GM19035 (cell line): Measurements from ENCODE around the gene PAOX.

Experiments
- ATAC-seq: cut with Tn5 transposase; IDR thresholded peaks from one replicate; pipeline ENCODE4 v1.9.1; 2021; ENCODE audit not compliant: unreplicated experiment

The PAOX gene

DNA sequence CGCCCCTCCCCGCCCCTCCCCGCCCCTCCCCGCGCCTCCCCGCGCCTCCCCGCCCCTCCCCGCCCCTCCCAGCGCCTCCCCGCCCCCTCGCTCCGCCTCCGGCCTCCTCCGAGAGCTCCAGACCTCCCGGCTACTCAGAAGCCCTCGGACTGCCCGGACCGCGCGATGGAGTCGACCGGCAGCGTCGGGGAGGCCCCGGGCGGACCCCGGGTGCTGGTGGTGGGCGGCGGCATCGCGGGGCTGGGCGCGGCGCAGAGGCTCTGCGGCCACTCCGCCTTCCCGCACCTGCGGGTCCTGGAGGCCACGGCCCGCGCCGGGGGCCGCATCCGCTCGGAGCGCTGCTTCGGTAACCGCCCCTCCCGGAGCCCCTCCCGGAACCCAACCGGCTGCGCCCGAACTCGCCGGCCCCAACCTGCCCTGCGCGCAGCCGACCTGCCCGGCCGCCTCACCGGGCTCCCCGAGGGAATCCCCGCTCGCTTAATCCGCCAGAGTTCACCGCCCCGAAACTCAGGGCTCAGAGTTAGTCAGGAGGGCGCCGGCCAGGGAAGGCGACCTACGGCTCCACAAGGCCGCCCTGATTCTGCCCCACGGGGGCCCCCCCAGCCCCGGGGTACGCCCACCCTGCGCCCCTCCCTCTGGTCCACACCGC lies at the start of gene PAOX:
Gene PAOX, plus strand, starts transcription at position 111 of the 649 bp plus-strand sequence. Its CDS starts 55 bp downstream, at position 166.
- ATAC-seq, result peak; percentile 57

- ATAC-seq, result peak; percentile 87
These were observed 49.4 kb upstream of the PAOX start for GRCh38 chr10:133329491-133330202.

DNA sequence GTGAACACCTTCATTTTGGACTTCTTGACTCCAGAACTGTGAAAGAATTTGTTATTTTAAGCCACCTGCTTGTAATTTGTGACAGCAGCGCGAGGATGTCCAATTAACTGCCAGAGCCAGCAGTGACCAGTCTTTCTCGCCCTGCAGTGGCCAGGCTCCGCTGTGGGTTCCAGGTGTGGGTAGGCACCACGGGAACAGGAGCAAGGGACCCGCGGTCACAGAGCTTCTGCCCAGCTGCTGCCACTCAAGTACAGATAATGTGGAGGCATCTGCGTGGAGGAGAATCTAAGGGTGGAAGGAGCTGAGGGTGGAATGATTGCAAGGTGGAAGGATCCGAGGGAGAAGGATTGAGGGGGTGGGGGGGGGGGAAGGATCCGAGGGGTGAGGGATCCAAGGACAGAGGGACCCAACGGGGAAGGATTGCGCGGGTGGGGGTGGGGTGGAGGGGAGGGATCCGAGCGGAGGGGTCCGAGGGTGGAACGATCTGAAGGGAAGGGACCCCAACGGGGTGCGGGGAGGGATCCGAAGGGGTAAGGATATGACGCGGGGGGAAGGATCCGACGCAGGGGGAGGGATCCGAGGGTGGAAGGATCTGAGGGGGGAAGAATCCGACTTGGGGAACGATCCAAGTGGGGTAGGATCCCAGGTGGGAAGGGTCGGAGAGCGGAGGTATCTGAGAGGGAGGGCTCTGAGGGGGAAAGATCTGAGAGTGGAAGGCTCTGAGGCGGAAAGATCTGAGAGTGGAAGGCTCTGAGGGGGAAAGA lies 45.9 kb upstream of the PAOX start:
- no peak for ATAC-seq

- no peak for ATAC-seq
These were observed 44.4 kb upstream of the PAOX start for GRCh38 chr10:133334503-133335245.

- no peak for ATAC-seq
These were observed 43.6 kb upstream of the PAOX start for GRCh38 chr10:133335246-133336117.

GRCh38 chr10:133336118-133336576 lies 42.9 kb upstream of the PAOX start:
- ATAC-seq, result no peak

- ATAC-seq, result no peak
These were observed 42.3 kb upstream of the PAOX start, which contains the start of gene CALY for GRCh38 chr10:133336577-133337369. TSS of gene CALY (minus strand) at chr10:133336896. CDS start at chr10:133328989, 7,907 bp downstream.

- ATAC-seq, result no peak
These were observed 41.7 kb upstream of the PAOX start for GRCh38 chr10:133337370-133337725.

- ATAC-seq, result no peak
These were observed 40.7 kb upstream of the PAOX start for GRCh38 chr10:133338080-133339071.

- no peak for ATAC-seq
These were observed 39.2 kb upstream of the PAOX start for GRCh38 chr10:133339708-133340380.

- ATAC-seq, result no peak
These were observed 37.1 kb upstream of the PAOX start for GRCh38 chr10:133341983-133342382.

DNA sequence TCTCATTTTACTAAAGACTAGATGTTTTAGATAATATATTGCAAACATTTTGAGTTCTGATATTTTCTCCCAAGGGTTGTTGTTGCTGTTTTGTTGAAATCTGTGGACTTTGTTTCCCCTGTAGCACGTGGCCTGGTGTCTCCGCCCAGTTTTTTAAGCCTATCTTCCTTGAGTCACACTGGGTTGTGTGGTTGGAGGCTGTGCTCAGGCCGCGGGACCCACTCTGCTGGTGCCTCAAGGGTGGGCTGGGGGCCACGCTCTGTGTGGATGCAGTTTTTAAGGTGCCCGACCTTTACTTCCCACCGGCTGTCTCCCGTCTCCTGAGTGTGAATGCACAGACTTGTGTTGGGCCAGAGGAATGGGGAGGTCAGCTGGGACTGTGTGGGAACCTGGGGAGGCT lies 36.1 kb upstream of the PAOX start:
- ATAC-seq, result no peak

- no peak for ATAC-seq
These were observed 35.5 kb upstream of the PAOX start for GRCh38 chr10:133343558-133343957.

- no peak for ATAC-seq
These were observed 34.8 kb upstream of the PAOX start for GRCh38 chr10:133344236-133344635.

DNA sequence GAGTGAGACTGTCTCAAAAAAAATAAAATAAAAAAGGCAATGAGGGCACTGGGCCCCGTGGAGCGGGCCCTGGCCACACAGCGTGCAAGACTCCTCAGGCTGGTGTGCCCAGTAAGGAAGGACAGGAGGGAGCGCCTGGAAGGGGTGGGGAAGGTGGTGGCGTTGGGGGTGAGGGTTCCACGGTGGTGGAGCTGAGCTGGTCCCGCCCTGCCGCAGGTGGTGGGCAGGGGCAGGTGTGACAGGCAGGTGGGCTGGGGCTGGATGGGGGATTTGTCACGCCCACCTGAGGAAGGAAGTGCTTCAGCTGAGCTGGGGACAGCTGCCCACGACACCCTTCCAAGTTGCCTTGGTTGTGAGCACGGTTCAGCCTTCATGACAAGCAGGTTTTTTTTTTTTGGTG lies 32.6 kb upstream of the PAOX start:
- ATAC-seq, result no peak

DNA sequence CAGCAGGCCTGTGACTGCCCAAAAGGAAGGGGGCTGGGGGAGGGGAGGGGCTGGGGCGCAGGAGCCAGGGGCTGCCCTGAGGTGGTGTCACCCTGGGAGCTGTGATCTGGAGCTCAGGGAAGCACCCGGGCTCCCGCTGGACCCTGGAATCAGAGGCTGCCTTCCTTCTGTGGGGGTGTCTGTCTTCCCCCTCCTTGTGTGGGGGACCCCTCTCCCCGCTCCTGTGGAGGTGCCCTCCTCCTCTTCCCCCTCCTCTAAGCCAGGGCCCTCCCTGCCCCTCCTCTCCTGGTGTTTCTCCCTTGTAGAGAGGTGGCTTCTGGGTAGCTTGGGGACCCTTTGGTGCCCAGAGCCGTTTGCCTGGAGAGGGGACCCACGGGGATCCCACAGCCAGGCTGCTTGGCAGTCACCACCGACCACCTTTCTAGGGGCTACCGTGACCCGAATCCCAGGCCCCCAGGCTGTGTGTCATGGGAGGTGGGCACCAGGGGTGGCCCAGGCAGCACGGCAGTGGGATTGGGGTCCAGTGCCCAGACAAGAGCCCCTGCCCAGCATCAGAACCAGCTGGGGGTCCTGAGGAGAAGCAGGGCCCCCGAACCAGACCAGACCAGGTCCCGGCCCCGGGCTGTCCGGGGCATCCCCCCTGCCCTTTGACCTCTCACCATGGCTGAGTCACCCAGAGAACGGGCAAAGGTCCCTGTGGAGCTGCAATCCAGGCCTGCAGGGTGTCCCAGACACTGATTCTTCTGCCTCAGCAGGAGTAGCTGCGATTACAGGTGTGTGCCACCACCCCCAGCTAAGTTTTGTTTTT lies 31.1 kb upstream of the PAOX start:
- no peak for ATAC-seq

DNA sequence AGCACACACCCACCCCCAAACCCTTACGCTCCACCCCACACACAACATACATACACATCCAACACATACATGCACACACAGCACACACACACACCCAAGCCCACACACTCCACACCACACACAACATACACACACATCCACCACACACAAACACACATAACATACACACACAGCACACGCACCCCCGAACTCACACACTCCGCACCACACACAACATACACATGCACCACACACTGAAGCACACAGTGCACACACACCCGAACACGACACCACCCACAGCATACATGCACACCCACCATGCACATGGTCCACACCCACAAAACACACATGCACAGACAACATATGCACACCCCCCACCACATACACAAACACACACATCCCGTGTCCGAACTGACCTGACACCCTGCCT lies 29.9 kb upstream of the PAOX start:
- no peak for ATAC-seq
